HG02885 (cell line): ENCODE results near the gene AGFG1.
"Not testable (repeated sequence)": the region's sequence is repeated elsewhere in the genome, so short reads cannot be mapped to it uniquely, and the experiment has no call there.

Source experiments
- ATAC-seq: cut with Tn5 transposase; IDR thresholded peaks from one replicate; pipeline ENCODE4 v1.9.1; 2021; ENCODE audit warnings: mild to moderate bottlenecking; ENCODE audit not compliant: unreplicated experiment, poor library complexity

AGFG1 gene

DNA sequence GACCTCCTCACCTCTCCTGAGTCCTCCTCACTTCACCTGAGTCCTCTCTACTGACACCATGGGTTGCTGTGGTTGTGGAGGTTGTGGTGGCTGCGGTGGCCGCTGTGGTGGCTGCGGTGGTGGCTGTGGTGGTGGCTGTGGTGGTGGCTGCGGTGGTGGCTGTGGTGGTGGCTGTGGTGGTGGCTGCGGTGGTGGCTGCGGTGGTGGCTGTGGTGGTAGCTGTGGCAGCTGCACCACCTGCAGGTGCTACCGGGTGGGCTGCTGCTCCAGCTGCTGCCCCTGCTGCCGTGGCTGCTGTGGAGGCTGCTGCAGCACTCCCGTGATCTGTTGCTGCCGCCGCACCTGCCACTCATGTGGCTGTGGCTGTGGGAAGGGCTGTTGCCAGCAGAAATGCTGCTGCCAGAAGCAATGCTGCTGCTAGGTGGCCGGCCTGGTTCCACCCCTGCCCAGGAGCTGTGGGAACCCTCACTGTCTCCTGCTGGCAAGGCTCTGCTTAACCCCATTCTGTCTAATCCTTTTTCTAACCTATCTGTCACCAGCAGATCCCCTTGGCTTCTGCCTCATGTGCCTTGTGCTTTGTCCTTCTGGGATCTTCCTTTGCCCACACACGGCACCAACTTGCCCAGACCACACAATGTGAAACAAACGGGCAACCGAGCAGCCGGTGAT is 127.0 kb downstream of the AGFG1 start, which contains the start of gene SCYGR2:
SCYGR2 (plus strand) TSS at position 59 of the 669 bp plus-strand sequence; CDS start at position 59, 0 bp downstream.
- ATAC-seq = not testable (repeated sequence)

DNA sequence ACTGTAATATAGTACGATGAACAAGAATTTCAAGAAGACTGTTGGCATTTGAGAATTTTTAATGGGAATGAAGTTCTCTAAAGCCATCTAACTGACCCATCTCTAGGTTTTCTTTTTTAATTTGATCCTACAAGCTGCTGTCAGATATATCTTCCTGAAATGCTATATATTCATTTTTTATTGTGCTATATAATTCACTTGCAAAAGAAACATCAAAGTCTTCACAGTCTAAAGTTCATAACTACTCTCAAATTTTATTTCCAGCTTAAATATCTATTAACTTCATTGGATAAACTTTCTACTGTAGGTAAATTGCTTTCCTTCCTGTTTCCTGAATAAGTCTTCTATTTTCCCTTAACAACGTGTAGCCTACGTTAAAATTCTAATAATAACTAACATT is 130.4 kb downstream of the AGFG1 start:
- ATAC-seq = no peak

DNA sequence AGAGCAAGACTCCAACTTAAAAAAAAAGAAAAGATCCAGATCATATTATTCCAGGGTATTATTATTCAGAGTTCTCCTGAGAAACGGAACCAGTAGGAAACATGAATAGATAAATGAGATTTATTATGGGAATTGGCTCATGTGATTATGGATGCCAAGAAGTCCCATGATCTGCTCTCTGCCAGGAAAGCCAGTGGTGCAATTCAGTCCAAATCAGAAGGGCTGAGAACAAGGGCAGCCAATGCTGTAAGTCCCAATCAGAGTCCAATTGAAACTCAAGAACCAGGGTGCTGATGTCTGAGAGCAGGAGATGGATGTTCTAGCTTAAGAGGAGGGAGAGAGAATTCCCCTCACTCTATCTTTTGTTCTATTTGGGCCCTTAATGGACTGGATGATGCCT is 134.5 kb downstream of the AGFG1 start:
- ATAC-seq = no peak

DNA sequence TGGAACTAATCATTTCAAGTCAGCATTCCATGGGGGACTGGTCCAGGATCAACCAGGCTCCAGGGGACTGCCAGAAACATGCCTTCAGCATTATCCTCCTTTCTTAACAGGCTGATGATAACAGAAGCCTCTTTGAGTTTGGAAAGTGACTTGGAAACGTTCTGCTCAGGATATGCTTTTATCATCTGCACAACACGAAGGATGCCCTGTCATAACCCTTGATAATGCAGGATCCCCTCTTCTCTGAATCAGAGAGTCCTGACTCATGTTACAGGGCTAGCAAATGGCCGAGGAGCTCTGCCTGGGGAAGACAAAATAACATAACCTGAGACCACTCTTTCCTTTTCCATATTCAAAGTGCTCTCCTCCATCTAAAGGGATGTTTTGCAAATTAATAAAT is 136.0 kb downstream of the AGFG1 start:
- ATAC-seq = no peak

DNA sequence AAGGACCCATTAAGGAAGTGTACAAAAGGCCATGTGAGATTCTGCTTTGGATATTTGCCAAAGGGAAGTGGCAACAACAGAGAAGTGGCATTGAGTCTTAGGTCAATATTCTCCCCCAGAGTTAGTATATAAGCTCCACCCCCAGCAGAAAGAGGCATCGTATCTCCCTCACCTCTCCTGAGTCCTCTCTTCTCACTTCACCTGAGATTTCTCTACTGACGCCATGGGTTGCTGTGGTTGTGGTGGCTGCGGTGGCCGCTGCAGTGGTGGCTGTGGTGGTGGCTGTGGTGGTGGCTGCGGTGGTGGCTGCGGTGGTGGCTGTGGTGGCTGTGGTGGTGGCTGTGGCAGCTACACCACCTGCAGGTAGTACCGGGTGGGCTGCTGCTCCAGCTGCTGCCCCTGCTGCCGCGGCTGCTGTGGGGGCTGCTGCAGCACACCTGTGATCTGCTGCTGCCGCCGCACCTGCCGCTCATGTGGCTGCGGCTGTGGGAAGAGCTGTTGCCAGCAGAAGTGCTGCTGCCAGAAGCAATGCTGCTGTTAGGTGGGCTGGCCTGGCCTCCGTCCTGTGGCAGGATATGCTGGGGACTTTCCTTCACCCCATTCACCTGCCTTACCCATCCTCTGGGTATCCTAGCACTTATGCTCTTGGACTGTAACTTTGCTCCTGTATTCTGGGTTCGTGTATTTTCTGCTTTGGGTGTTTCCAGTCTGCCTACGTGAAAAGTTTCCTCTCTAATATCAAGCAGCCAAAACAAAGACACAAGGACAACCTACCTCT is 136.8 kb downstream of the AGFG1 start:
- ATAC-seq = peak; percentile 59

DNA sequence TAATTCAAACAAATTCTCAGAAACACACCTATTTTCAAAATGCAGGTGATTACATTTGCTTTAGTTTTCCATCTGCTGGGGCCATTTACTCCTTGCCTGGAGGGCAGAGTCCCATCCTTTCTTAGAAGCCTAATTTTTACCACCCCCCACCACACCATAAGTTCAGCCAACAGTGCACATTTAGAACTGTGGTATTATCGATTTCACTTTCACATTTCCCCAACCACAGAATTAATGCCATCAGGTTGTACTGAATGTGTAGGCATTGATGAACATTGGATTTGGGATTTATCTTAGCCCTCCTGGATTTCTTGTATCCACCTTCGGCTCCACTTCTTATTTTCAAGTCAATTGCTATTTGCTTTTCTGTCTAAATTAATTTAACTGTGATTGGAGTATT is 138.2 kb downstream of the AGFG1 start:
- no peak for ATAC-seq
